DOHH2 (cell line): ENCODE measurements around the gene GSK3B.

Source experiments
- H3F3A ChIP-seq: fragments of 200-600 bp; sonication (generic), shearing (Covaris generic); 2 replicates; pipeline ENCODE4 v1.6.0; 2016; ENCODE audit warnings: antibody characterized with exemption, mild to moderate bottlenecking; ENCODE audit not compliant: control insufficient read depth, insufficient read depth
- H3K27ac ChIP-seq: fragments of 200-600 bp; sonication (generic); 2 replicates; pipeline ENCODE4 v1.5.1; 2014; ENCODE audit warnings: low read depth, mild to moderate bottlenecking, low read length, moderate library complexity
- H3K27me3 ChIP-seq: fragments of 200-600 bp; sonication (generic); 2 replicates; pipeline ENCODE4 v1.6.1; 2014; ENCODE audit warnings: mild to moderate bottlenecking, low read length, mixed read lengths; ENCODE audit not compliant: control insufficient read depth
- H3K36me3 ChIP-seq: fragments of 200-600 bp; sonication (generic); 2 replicates; pipeline ENCODE4 v1.6.1; 2014; ENCODE audit warnings: mild to moderate bottlenecking, low read length, moderate library complexity, mixed read lengths; ENCODE audit not compliant: control insufficient read depth
- H3K4me1 ChIP-seq: fragments of 200-600 bp; sonication (generic); 2 replicates; pipeline ENCODE4 v1.6.1; 2014; ENCODE audit warnings: mild to moderate bottlenecking, low read length, mixed read lengths; ENCODE audit not compliant: control insufficient read depth
- H3K4me2 ChIP-seq: fragments of 200-600 bp; sonication (generic); 2 replicates; pipeline ENCODE4 v1.6.0; 2014; ENCODE audit warnings: mild to moderate bottlenecking, low read length, moderate library complexity
- H3K4me3 ChIP-seq: fragments of 200-600 bp; sonication (generic); 2 replicates; pipeline ENCODE4 v1.5.1; 2014; ENCODE audit warnings: mild to moderate bottlenecking, low read length, mixed read lengths
- H3K79me2 ChIP-seq: fragments of 200-600 bp; sonication (generic); 2 replicates; pipeline ENCODE4 v1.6.1; 2014; ENCODE audit warnings: mild to moderate bottlenecking, low read length, mixed read lengths; ENCODE audit not compliant: control insufficient read depth
- H3K9me2 ChIP-seq: fragments of 200-600 bp; sonication (generic); replicated peaks from 2 replicates; pipeline ENCODE4 v1.6.1; 2014; ENCODE audit warnings: mild to moderate bottlenecking, low read length, mixed read lengths; ENCODE audit not compliant: control insufficient read depth
- H3K9me3 ChIP-seq: fragments of 200-600 bp; sonication (generic); 2 replicates; pipeline ENCODE4 v1.6.1; 2014; ENCODE audit warnings: antibody characterized with exemption, low read length, mixed read lengths; ENCODE audit not compliant: control insufficient read depth, insufficient read depth
- H4K20me1 ChIP-seq: fragments of 200-600 bp; sonication (generic); 2 replicates; pipeline ENCODE4 v1.6.0; 2014; ENCODE audit warnings: low read depth, mild to moderate bottlenecking, antibody characterized with exemption, low read length, moderate library complexity; ENCODE audit not compliant: control insufficient read depth, insufficient read depth
- EZH2phosphoT487 ChIP-seq: fragments of 200-600 bp; sonication (generic); IDR thresholded peaks from 2 replicates; pipeline ENCODE4 v1.6.1; 2017; ENCODE audit warnings: borderline replicate concordance, mild to moderate bottlenecking, antibody characterized with exemption, low read length, moderate library complexity, mixed read lengths
- TF ChIP-seq, protein P1 (sequence below): fragments of 200-600 bp; sonication (generic); IDR thresholded peaks from one replicate; pipeline ENCODE4 v1.5.1; 2014; ENCODE audit warnings: antibody characterized with exemption, mild to moderate bottlenecking, low read depth, low read length; ENCODE audit not compliant: poor library complexity, severe bottlenecking

GSK3B gene

GRCh38 chr3:119796368-119796767, 297.9 kb downstream of the GSK3B start:
- no peaks in the 10 kb centered on the region for H3K4me1 ChIP-seq
- H3K9me2 ChIP-seq, result no peaks in the 10 kb centered on the region
- no peaks in the 10 kb centered on the region for H3K9me3 ChIP-seq
- no peaks in the 10 kb centered on the region for H3K79me2 ChIP-seq
- no peak overlapping the region for H3K4me3 ChIP-seq
- no peak overlapping the region for H3K27ac ChIP-seq
- no peaks in the 10 kb centered on the region for H4K20me1 ChIP-seq
- 0 out of 2 replicates have a peak, but pooled peaks cover 2% of the 10 kb centered on the region for H3K27me3 ChIP-seq
- H3K36me3 ChIP-seq, result no peaks in the 10 kb centered on the region
- H3F3A ChIP-seq, result no peaks in the 10 kb centered on the region
- no peak overlapping the region for H3K4me2 ChIP-seq
- TF ChIP-seq, protein P1, sequence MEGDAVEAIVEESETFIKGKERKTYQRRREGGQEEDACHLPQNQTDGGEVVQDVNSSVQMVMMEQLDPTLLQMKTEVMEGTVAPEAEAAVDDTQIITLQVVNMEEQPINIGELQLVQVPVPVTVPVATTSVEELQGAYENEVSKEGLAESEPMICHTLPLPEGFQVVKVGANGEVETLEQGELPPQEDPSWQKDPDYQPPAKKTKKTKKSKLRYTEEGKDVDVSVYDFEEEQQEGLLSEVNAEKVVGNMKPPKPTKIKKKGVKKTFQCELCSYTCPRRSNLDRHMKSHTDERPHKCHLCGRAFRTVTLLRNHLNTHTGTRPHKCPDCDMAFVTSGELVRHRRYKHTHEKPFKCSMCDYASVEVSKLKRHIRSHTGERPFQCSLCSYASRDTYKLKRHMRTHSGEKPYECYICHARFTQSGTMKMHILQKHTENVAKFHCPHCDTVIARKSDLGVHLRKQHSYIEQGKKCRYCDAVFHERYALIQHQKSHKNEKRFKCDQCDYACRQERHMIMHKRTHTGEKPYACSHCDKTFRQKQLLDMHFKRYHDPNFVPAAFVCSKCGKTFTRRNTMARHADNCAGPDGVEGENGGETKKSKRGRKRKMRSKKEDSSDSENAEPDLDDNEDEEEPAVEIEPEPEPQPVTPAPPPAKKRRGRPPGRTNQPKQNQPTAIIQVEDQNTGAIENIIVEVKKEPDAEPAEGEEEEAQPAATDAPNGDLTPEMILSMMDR, result no peak
- TF ChIP-seq EZH2phosphoT487, result no peak

- no peaks in the 10 kb centered on the region for H3K36me3 ChIP-seq
- H3K9me2 ChIP-seq, result no peaks in the 10 kb centered on the region
- TF ChIP-seq, protein P1, result no peak
- no peak for TF ChIP-seq EZH2phosphoT487
- H3K4me1 ChIP-seq, result no peaks in the 10 kb centered on the region
- H4K20me1 ChIP-seq, result no peaks in the 10 kb centered on the region
- H3K4me2 ChIP-seq, result no peak overlapping the region
- no peaks in the 10 kb centered on the region for H3K9me3 ChIP-seq
- 0 out of 2 replicates have a peak, but pooled peaks cover 2% of the 10 kb centered on the region for H3K27me3 ChIP-seq
- H3F3A ChIP-seq, result no peaks in the 10 kb centered on the region
- H3K79me2 ChIP-seq, result no peaks in the 10 kb centered on the region
- no peak overlapping the region for H3K27ac ChIP-seq
- H3K4me3 ChIP-seq, result no peak overlapping the region
Observed at GRCh38 chr3:119795849-119796248, 298.4 kb downstream of the GSK3B start.

GRCh38 chr3:119794971-119795612, 299.2 kb downstream of the GSK3B start:
- no peaks in the 10 kb centered on the region for H3K9me3 ChIP-seq
- H3K27me3 ChIP-seq, result 0 out of 2 replicates have a peak, but pooled peaks cover 2% of the 10 kb centered on the region
- H3F3A ChIP-seq, result no peaks in the 10 kb centered on the region
- no peak for TF ChIP-seq EZH2phosphoT487
- TF ChIP-seq, protein P1, result no peak
- no peaks in the 10 kb centered on the region for H3K79me2 ChIP-seq
- no peaks in the 10 kb centered on the region for H4K20me1 ChIP-seq
- H3K4me2 ChIP-seq, result no peak overlapping the region
- H3K4me3 ChIP-seq, result no peak overlapping the region
- no peaks in the 10 kb centered on the region for H3K36me3 ChIP-seq
- no peaks in the 10 kb centered on the region for H3K4me1 ChIP-seq
- no peak overlapping the region for H3K27ac ChIP-seq
- no peaks in the 10 kb centered on the region for H3K9me2 ChIP-seq
